ENCODE results near the gene KDM8.

DNA sequence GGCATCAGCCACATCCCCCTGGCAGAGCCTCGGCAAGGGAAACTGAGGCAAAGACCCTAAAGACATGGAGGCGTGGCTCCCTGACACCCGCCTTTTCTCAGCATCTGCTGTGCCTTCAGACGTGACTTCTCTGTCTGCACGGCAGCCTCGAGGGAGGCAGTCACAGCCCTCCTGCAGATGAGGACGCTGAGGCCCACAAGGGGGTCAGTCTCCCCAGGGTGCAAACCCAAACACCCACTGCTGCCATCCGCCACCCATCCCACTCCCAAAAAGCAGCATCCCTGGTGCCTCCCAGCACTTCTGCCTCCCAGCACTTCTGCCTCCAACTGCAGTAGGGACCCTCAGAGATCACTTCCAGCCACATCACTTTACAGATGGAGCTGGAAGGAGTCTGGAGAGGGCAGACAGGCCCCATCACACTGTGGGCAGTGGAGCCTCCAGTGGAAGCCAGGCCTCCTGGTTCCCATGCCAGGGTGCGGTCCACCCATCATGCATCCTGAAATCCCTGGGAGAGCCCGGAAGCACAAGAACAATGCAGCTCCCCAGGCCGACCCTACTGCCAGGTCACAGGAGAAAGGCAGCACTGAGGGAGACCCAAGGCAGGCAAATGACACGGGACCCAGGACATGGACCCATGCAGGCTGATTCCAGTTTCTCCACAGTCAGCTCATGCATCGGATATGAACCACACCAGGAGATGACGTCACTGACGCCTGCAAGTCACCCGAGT, 23.8 kb downstream of the KDM8 start:
- TF ChIP-seq, protein P1, sequence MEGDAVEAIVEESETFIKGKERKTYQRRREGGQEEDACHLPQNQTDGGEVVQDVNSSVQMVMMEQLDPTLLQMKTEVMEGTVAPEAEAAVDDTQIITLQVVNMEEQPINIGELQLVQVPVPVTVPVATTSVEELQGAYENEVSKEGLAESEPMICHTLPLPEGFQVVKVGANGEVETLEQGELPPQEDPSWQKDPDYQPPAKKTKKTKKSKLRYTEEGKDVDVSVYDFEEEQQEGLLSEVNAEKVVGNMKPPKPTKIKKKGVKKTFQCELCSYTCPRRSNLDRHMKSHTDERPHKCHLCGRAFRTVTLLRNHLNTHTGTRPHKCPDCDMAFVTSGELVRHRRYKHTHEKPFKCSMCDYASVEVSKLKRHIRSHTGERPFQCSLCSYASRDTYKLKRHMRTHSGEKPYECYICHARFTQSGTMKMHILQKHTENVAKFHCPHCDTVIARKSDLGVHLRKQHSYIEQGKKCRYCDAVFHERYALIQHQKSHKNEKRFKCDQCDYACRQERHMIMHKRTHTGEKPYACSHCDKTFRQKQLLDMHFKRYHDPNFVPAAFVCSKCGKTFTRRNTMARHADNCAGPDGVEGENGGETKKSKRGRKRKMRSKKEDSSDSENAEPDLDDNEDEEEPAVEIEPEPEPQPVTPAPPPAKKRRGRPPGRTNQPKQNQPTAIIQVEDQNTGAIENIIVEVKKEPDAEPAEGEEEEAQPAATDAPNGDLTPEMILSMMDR (IDR thresholded peaks at IDR 0.05; ENCODE audit: insufficient read depth, low read length, poor library complexity, severe bottlenecking), result no peak
- TF ChIP-seq EZH2phosphoT487 (conservative IDR thresholded peaks at IDR 0.05; ENCODE audit: low read length), result no peak
